Keratinocyte (primary cell): Measurements from ENCODE around the gene C11orf97. TPM values are rescaled to one million over a fixed set of nuclear protein-coding genes. Genes with fewer than 3 reads are reported as not detected.

Source experiments
- DNase-seq: peaks from one replicate; pipeline ENCODE4 v3.0.0-alpha.2; 2011; ENCODE audit warnings: low read depth, missing footprints, low spot score
- FAIRE-seq: peaks from 2 replicates; lab custom pipeline; 2011; peaks lifted over from hg19 to GRCh38; lab: Jason Lieb, UNC
- H2AFZ ChIP-seq: 2 replicates; pipeline ENCODE4 v1.6.0; 2012; ENCODE audit warnings: low read length, control low read depth, inconsistent platforms; ENCODE audit not compliant: control insufficient read depth
- H3K27ac ChIP-seq: 2 replicates; pipeline ENCODE4 v1.5.1; 2011; ENCODE audit warnings: low read length; ENCODE audit not compliant: control insufficient read depth, insufficient read depth
- H3K27me3 ChIP-seq: 3 replicates; pipeline ENCODE4 v1.6.0; 2011; ENCODE audit warnings: low read length; ENCODE audit not compliant: control insufficient read depth, insufficient read depth; ENCODE audit errors: extremely low read depth
- H3K36me3 ChIP-seq, 2 experiments: 2 replicates in 1 of 2; 3 replicates in 1 of 2; pipeline ENCODE4 v1.5.1; 2011; ENCODE audit warnings: low read length in 2 of 2, mild to moderate bottlenecking in 1 of 2; ENCODE audit not compliant: control insufficient read depth in 2 of 2, insufficient read depth in 2 of 2; ENCODE audit errors: extremely low read depth in 1 of 2
- H3K4me1 ChIP-seq: 3 replicates; pipeline ENCODE4 v1.5.1; 2011; ENCODE audit warnings: low read length; ENCODE audit not compliant: control insufficient read depth, insufficient read depth; ENCODE audit errors: extremely low read depth
- H3K4me2 ChIP-seq: 3 replicates; pipeline ENCODE4 v1.6.0; 2011; ENCODE audit warnings: low read depth, low read length; ENCODE audit not compliant: control insufficient read depth, insufficient read depth; ENCODE audit errors: extremely low read depth
- H3K4me3 ChIP-seq, 3 experiments: fragments of 200-600 bp in 1 of 3; sonication (generic) in 1 of 3; 2 replicates in 2 of 3; 3 replicates in 1 of 3; pipeline ENCODE4 v1.5.1; 2011 to 2016; ENCODE audit warnings: low read length in 3 of 3, mild to moderate bottlenecking in 3 of 3, control low read depth in 2 of 3, inconsistent platforms in 1 of 3, low read depth in 1 of 3, mixed read lengths in 1 of 3, mixed run types in 1 of 3, moderate library complexity in 1 of 3; ENCODE audit not compliant: control insufficient read depth in 2 of 3, insufficient read depth in 2 of 3; ENCODE audit errors: extremely low read depth in 1 of 3
- H3K79me2 ChIP-seq: 2 replicates; pipeline ENCODE4 v1.6.0; 2012; ENCODE audit warnings: low read length; ENCODE audit not compliant: control insufficient read depth, insufficient read depth
- H3K9ac ChIP-seq: 3 replicates; pipeline ENCODE4 v1.6.0; 2011; ENCODE audit warnings: low read length; ENCODE audit not compliant: control insufficient read depth, insufficient read depth; ENCODE audit errors: extremely low read depth
- H3K9me1 ChIP-seq: 3 replicates; pipeline ENCODE4 v1.6.0; 2011; ENCODE audit warnings: low read length; ENCODE audit not compliant: control insufficient read depth, insufficient read depth; ENCODE audit errors: extremely low read depth
- H3K9me3 ChIP-seq: 2 replicates; pipeline ENCODE4 v1.5.1; 2012; ENCODE audit warnings: low read depth, low read length; ENCODE audit not compliant: control insufficient read depth
- H4K20me1 ChIP-seq: 3 replicates; pipeline ENCODE4 v1.6.0; 2011; ENCODE audit warnings: low read length; ENCODE audit not compliant: control insufficient read depth, insufficient read depth; ENCODE audit errors: extremely low read depth
- EZH2 ChIP-seq: IDR thresholded peaks from one replicate; pipeline ENCODE4 v1.6.1; 2012; ENCODE audit warnings: inconsistent platforms, mild to moderate bottlenecking, low read length, moderate library complexity
- dilution Hi-C: fragments of 300-500 bp; cut with MboI; formaldehyde crosslinking; loops from one replicate; pipeline ENCODE4 v1.7.0; 2020; ENCODE audit warnings: low sequenced_read_pairs; ENCODE audit not compliant: extremely low pct_ligation_motif_present
- polyA plus RNA-seq, 5 experiments: library from polyadenylated mRNA; depleted of rRNA in 3 of 5; stranded (reverse) in 3 of 5; stranded (forward) in 1 of 5; unstranded in 1 of 5; fragments of >200 nt; gene quantifications; 1 replicate in 1 of 5; 2 replicates in 3 of 5; 3 replicates in 1 of 5; pipeline versions ENCODE4 v1.2.1 to v1.2.3, GENCODE V29; 2011 to 2012; ENCODE audit warnings: missing spikeins in 2 of 5, low read depth in 1 of 5, low replicate concordance in 1 of 5
- TF ChIP-seq, protein P1 (sequence below), 3 experiments: IDR thresholded peaks in 1 of 3; conservative IDR thresholded peaks in 1 of 3; optimal IDR thresholded peaks in 1 of 3; 2 replicates in 2 of 3; 3 replicates in 1 of 3; pipeline versions ENCODE3 to v1.5.1; 2011; ENCODE audit warnings: low read length in 3 of 3, mild to moderate bottlenecking in 3 of 3, moderate library complexity in 2 of 3, control low read depth in 1 of 3, inconsistent platforms in 1 of 3; ENCODE audit not compliant: insufficient read depth in 2 of 3; ENCODE audit errors: extremely low read depth in 1 of 3

C11orf97 gene
- polyA plus RNA-seq, 1 donor (not counting 4 experiments of a cell fraction or from before 2014, with no cell fraction given), result not detected

DNA sequence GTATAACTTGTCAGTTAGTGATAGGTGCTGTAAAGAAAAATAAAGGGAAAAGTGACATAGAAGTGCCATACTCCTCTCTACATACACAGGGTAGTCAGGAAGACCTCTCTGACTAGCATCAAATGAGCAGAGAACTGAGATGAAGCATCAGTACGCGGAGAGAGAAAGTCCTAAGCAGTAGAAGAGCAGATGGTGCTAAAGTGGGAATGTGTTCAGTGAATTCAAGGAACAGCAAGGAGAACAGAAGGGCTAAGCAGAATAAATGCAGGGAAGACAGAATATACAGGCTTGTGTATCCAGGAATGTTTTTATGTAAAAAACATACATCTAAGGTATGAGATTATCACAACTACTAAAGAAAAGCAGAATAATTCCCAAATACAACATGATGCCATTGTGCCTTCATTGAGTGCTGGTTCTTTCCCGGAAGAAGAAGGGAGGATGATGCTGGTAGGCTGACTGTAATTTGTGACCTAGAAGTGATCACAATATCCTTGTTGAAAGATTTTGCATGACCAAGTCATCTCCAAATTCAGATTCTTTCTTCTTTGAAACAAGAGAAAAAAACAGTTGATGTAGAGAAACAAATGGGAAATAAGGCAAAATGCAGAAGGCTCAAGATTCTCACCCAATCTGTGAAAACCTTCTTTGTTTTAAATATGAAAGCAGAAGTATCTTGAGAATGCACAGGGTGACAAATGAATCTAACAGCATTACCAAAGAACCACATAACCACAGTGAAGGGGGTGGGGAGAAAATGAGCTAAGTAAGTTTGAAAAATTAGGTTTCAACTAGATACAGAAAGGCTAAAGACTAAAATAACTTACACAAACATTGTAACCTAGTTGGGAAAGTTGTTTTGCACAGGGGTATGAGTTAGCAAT is 39.1 kb upstream of the C11orf97 start:
- Histone ChIP-seq H4K20me1 (no peaks in the 10 kb centered on the region), H3K27ac (no peak overlapping the region), H3K27me3 (no peaks in the 10 kb centered on the region), H3K79me2 (no peaks in the 10 kb centered on the region), H3K4me2 (no peak overlapping the region), H3K9ac (no peak overlapping the region), H3K4me1 (no peaks in the 10 kb centered on the region), H3K9me3 (no peaks in the 10 kb centered on the region), H3K36me3 (no peaks in the 10 kb centered on the region), H3K9me1 (no peaks in the 10 kb centered on the region), H3K4me3 (no peak overlapping the region), H2AFZ (no peak overlapping the region)
- DNase-seq, result no peak
- dilution Hi-C loops, result no loop called here
- FAIRE-seq, result no peak
- TF ChIP-seq EZH2, result no peak
- TF ChIP-seq, protein P1, sequence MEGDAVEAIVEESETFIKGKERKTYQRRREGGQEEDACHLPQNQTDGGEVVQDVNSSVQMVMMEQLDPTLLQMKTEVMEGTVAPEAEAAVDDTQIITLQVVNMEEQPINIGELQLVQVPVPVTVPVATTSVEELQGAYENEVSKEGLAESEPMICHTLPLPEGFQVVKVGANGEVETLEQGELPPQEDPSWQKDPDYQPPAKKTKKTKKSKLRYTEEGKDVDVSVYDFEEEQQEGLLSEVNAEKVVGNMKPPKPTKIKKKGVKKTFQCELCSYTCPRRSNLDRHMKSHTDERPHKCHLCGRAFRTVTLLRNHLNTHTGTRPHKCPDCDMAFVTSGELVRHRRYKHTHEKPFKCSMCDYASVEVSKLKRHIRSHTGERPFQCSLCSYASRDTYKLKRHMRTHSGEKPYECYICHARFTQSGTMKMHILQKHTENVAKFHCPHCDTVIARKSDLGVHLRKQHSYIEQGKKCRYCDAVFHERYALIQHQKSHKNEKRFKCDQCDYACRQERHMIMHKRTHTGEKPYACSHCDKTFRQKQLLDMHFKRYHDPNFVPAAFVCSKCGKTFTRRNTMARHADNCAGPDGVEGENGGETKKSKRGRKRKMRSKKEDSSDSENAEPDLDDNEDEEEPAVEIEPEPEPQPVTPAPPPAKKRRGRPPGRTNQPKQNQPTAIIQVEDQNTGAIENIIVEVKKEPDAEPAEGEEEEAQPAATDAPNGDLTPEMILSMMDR (optimal IDR thresholded peaks at IDR 0.05 in 1 of 3, IDR thresholded peaks at IDR 0.05 in 1 of 3, conservative IDR thresholded peaks at IDR 0.05 in 1 of 3; ENCODE audit: extremely low read depth in 1 of 3, insufficient read depth in 2 of 3, low read length in 3 of 3), result no peak

DNA sequence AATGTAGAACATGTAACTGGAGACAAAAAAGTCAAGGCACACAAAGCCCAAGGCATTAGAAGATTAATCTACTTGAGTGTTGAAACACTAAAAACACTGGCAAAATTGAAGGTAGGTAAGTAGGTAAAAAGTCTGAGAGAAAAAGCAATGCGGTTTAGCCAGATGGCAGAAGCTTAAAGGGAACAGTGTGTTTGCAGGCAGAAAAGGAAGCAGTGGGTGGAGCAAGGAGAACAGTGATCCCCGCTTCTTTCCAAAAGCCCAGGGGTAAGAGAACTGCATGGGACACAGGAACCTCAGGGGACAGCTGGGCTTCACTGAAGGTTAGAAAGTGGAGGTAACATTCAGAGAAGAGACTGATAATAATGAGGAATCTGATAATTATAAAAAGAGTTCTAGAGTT is 34.6 kb upstream of the C11orf97 start:
- dilution Hi-C loops, result no loop called here
- TF ChIP-seq, protein P1 (optimal IDR thresholded peaks at IDR 0.05 in 1 of 3, IDR thresholded peaks at IDR 0.05 in 1 of 3, conservative IDR thresholded peaks at IDR 0.05 in 1 of 3; ENCODE audit: extremely low read depth in 1 of 3, insufficient read depth in 2 of 3, low read length in 3 of 3), result no peak
- no peak for TF ChIP-seq EZH2
- no peak for FAIRE-seq
- Histone ChIP-seq H3K27ac (no peak overlapping the region), H3K9me1 (no peaks in the 10 kb centered on the region), H3K36me3 (no peaks in the 10 kb centered on the region), H3K79me2 (no peaks in the 10 kb centered on the region), H3K4me1 (no peaks in the 10 kb centered on the region), H3K4me3 (no peak overlapping the region), H3K4me2 (no peak overlapping the region), H2AFZ (no peak overlapping the region), H3K9ac (no peak overlapping the region), H3K27me3 (no peaks in the 10 kb centered on the region), H3K9me3 (no peaks in the 10 kb centered on the region), H4K20me1 (no peaks in the 10 kb centered on the region)
- DNase-seq, result no peak
